Measurements from ENCODE around the gene SBK3.

DNA sequence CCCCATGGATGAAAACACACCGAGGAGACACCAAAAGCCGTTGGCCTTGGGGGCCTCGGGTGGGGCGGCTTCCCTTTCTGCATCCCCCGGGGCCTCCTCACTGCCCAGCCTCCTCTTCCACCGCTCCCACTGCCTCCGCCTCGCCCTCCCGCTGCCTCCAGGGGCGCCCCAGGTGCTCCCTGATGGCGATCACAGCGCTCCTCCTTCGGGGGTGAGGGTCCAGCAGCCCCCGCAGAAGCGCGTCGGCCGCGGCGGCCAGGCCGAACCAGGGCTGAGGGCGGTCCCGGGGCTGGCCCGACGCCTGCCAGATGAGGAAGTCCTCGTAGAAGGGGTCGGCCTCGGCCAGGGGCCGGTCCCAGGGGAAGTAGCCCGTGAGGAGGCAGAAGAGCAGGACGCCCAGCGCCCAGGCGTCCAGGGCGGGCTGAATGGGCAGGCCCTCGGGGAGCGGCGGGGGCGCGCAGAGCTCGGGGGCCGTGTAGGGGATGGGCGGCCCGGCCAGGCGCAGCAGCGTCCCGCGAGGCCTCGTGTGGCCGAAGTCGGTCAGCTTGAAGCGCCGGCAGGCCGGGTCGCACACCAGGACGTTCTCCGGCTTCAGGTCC, 15.6 kb downstream of the SBK3 start:
- TF ChIP-seq CTCF (IDR thresholded peaks at IDR 0.05) (no peak), POLR2AphosphoS5 (IDR thresholded peaks at IDR 0.05) (no peak), POLR2A (IDR thresholded peaks at IDR 0.05) (no peak), EP300 (IDR thresholded peaks at IDR 0.05) (no peak)

Data from upper lobe of left lung (tissue), 4 donors.